Measurements from ENCODE around the gene NOB1. TPM values are rescaled to one million over a fixed set of nuclear protein-coding genes. Genes with fewer than 3 reads are reported as not detected.
A peak's percentile ranks its signal among the peaks of the same experiment; 100 is the strongest.

Gene NOB1
- 10 to 100 TPM; 23.4 to 31.4 (median 27.1) TPM for total RNA-seq

DNA sequence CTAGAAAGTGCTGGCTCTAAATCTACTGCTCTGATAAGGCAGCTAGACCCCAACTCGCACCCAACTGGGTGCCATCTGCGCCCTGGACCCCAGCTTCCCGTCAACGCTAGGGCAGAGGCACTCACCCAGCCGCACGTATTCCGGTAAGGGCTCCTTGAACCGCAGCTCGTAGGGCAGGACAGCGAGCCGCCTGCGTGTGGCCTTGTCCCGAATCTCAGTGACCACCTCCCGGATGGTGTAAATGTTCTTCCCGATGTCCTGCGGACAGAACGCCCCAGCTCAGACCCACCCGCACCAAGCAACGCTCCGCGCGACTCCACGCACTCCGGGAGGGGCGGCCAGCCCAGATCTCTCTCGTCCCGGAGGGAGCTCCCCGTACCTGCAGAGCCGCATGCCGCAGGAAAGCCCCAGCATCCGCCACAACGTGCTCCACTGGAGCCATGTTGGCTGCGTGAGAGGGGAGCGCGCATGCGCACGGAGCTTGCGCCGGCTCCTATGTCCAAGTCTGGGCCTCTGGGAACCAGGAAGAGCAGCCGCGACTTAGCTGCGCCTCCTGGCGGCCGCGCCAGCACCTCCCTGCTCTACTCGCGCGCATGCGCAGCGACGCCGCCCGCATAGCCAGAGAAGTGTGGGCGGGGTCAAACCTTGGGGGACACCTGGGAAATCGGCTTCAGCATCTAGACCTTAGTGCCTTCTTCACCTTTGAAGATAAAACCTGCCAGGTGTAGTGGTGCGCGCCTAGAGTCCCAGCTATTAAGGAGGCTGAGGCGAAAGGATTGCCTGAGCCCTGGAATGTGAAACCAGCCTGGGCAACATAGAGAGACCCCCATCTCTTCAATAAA, at the start of gene NOB1:
NOB1 (minus strand) TSS at position 458 of the 842 bp plus-strand sequence; CDS start at position 442, 16 bp downstream.
- no peak for TF ChIP-seq EP300 (IDR thresholded peaks at IDR 0.05)
- peak; percentile 86 for TF ChIP-seq POLR2AphosphoS5 (IDR thresholded peaks at IDR 0.05)
- TF ChIP-seq POLR2A (IDR thresholded peaks at IDR 0.05), result peak; percentile 64 to 75
- TF ChIP-seq, protein P1, sequence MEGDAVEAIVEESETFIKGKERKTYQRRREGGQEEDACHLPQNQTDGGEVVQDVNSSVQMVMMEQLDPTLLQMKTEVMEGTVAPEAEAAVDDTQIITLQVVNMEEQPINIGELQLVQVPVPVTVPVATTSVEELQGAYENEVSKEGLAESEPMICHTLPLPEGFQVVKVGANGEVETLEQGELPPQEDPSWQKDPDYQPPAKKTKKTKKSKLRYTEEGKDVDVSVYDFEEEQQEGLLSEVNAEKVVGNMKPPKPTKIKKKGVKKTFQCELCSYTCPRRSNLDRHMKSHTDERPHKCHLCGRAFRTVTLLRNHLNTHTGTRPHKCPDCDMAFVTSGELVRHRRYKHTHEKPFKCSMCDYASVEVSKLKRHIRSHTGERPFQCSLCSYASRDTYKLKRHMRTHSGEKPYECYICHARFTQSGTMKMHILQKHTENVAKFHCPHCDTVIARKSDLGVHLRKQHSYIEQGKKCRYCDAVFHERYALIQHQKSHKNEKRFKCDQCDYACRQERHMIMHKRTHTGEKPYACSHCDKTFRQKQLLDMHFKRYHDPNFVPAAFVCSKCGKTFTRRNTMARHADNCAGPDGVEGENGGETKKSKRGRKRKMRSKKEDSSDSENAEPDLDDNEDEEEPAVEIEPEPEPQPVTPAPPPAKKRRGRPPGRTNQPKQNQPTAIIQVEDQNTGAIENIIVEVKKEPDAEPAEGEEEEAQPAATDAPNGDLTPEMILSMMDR (IDR thresholded peaks at IDR 0.05), result peak in 3 of 4 experiments; percentile 90 to 100 (median 99)

DNA sequence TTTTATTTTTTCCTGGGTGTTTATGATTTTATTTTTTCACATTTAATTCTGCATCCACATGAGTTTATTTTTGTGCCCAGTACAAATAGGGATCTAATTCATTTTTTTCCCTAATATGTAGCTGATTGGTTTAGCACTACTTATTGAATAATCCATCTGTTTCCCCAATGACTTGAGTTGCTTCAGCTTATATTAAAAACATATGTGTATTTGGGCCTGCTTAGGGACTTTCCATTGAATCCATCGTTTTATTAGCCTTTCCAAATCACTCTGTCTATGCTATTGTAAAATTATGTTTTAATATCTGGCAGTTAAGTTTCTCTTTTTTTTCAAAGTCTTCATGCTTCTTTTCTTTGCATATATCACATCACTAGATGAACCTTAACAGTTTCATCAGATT, 49.6 kb upstream of the NOB1 start:
- 14 to 46% methylated on average over 1 of the region's 1 CpG for WGBS, 2 donors (ENCODE audit: low coverage in 1 of 2)
- TF ChIP-seq EP300 (IDR thresholded peaks at IDR 0.05) (no peak), POLR2AphosphoS5 (IDR thresholded peaks at IDR 0.05) (no peak), POLR2A (IDR thresholded peaks at IDR 0.05) (no peak)
- TF ChIP-seq, protein P1 (IDR thresholded peaks at IDR 0.05), result no peak
- H3K4me3 ChIP-seq, result no peak overlapping the region
- peaks cover 0 to 42% of the 10 kb centered on the region in 2 donors for H3K36me3 ChIP-seq
- H3K4me1 ChIP-seq, result peaks cover 0 to 11% (median 0%) of the 10 kb centered on the region in 3 donors
- H3K9me3 ChIP-seq, result no peaks in the 10 kb centered on the region
- no peaks in the 10 kb centered on the region for H3K27me3 ChIP-seq
- no peak for ATAC-seq
- no peak overlapping the region for H3K27ac ChIP-seq

More for the DNA sequence above, at the start of gene NOB1:
- H3K27ac ChIP-seq, result peak within 1 kb of the TSS in 3 of 4 donors; percentile 50 to 81 (median 80)
- ATAC-seq, result peak; percentile 98
- H3K4me3 ChIP-seq, result peak within 1 kb of the TSS; percentile 58 to 71
- 7% methylated on average over 3 of the region's 58 CpGs; no CpG with 5 or more reads in 1 of the 2 donors for WGBS, 2 donors (ENCODE audit: low coverage in 1 of 2)
- peaks cover 0 to 27% (median 8%) of the 10 kb centered on the region in 3 donors for H3K4me1 ChIP-seq
- no peaks in the 10 kb centered on the region for H3K9me3 ChIP-seq
- H3K36me3 ChIP-seq, result peaks cover 0 to 24% of the 10 kb centered on the region in 2 donors
- H3K27me3 ChIP-seq, result no peaks in the 10 kb centered on the region

DNA sequence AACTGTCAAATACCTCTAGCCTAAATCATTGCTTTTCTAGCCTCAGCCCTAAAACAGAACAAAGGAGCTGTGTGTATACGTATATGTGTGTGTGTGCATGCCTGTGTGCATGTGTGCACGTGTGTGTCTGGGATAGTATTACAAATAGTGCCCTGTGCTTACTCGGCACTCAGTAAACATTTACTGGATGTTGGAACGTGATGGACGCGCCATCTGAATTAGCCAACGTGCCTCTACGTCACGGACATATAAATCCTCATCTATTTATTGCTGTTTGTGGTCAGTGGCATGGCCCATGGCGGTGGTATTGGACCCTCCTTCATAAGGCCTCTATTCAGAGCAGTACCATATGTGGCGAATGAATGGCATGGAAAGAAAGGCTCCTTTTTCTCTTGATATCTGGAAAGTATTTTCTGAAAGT, 44.9 kb upstream of the NOB1 start:
- no peak for ATAC-seq

DNA sequence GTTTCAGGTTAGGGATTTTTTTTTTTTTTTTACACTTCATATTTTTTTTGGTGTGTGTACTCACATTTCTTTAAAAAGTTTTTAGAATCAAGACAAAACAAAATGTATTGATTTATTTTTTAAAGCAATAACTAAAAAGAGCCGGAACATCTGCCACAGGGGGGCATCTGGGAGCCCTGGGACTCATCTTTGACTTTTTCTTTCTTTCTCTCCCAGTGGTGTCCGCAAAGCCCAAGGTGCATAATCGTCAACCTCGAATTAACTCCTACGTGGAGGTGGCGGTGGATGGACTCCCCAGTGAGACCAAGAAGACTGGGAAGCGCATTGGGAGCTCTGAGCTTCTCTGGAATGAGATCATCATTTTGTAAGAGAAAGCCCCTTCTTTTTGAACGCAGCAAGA, 43.7 kb upstream of the NOB1 start:
- peaks cover 0 to 20% (median 0%) of the 10 kb centered on the region in 3 donors for H3K4me1 ChIP-seq
- TF ChIP-seq, protein P1 (IDR thresholded peaks at IDR 0.05), result peak in 2 of 4 experiments; percentile 5 to 49
- no peak for TF ChIP-seq POLR2AphosphoS5 (IDR thresholded peaks at IDR 0.05)
- H3K4me3 ChIP-seq, result peak overlapping the region in 1 of 2 donors; percentile 10
- peak overlapping the region in 1 of 4 donors; percentile 29 for H3K27ac ChIP-seq
- WGBS, 2 donors (ENCODE audit: low coverage in 1 of 2), result 12 to 31% methylated on average over 5 to 7 of the region's 8 CpGs
- no peaks in the 10 kb centered on the region for H3K27me3 ChIP-seq
- ATAC-seq, result no peak
- H3K9me3 ChIP-seq, result no peaks in the 10 kb centered on the region
- peaks cover 0 to 44% of the 10 kb centered on the region in 2 donors for H3K36me3 ChIP-seq

More for the DNA sequence above, 44.9 kb upstream of the NOB1 start:
- TF ChIP-seq EP300 (IDR thresholded peaks at IDR 0.05), result no peak
- TF ChIP-seq, protein P1 (IDR thresholded peaks at IDR 0.05), result no peak
- TF ChIP-seq POLR2A (IDR thresholded peaks at IDR 0.05), result no peak
- no peak for TF ChIP-seq POLR2AphosphoS5 (IDR thresholded peaks at IDR 0.05)
- WGBS, 2 donors (ENCODE audit: low coverage in 1 of 2), result 56 to 71% methylated on average over 10 to 11 of the region's 11 CpGs
- Histone ChIP-seq H3K4me1 (peaks cover 0 to 20% (median 0%) of the 10 kb centered on the region in 3 donors), H3K27me3 (no peaks in the 10 kb centered on the region), H3K27ac (no peak overlapping the region), H3K36me3 (peaks cover 0 to 49% of the 10 kb centered on the region in 2 donors), H3K9me3 (no peaks in the 10 kb centered on the region), H3K4me3 (no peak overlapping the region)
